ENCODE data around the gene TRIM41.

TRIM41 gene

GRCh38 chr5:181242031-181242451 lies 19.0 kb downstream of the TRIM41 start:
- no peak for DNase-seq (ENCODE audit: extremely low read depth, low read depth)
- TF ChIP-seq CTCF (IDR thresholded peaks at IDR 0.05; ENCODE audit: low read depth, low read length) = no peak

GRCh38 chr5:181243018-181243563 lies 20.0 kb downstream of the TRIM41 start:
- no peak for DNase-seq (ENCODE audit: extremely low read depth, low read depth)
- no peak for TF ChIP-seq CTCF (IDR thresholded peaks at IDR 0.05; ENCODE audit: low read depth, low read length)

GRCh38 chr5:181243564-181244343 lies 20.7 kb downstream of the TRIM41 start, which contains the start of gene RACK1:
RACK1 (minus strand) TSS chr5:181243906; CDS start chr5:181243800, 106 bp downstream.
- no peak for TF ChIP-seq CTCF (IDR thresholded peaks at IDR 0.05; ENCODE audit: low read depth, low read length)
- peak; percentile 54 for DNase-seq (ENCODE audit: extremely low read depth, low read depth)

GRCh38 chr5:181245427-181246275 lies 22.6 kb downstream of the TRIM41 start:
- no peak for DNase-seq (ENCODE audit: extremely low read depth, low read depth)
- TF ChIP-seq CTCF (IDR thresholded peaks at IDR 0.05; ENCODE audit: low read depth, low read length) = no peak

- no peak for TF ChIP-seq CTCF (IDR thresholded peaks at IDR 0.05; ENCODE audit: low read depth, low read length)
- DNase-seq (ENCODE audit: extremely low read depth, low read depth) = peak; percentile 57
Observed at GRCh38 chr5:181246276-181247049, 23.4 kb downstream of the TRIM41 start.

GRCh38 chr5:181248277-181248676 lies 25.2 kb downstream of the TRIM41 start:
- no peak for TF ChIP-seq CTCF (IDR thresholded peaks at IDR 0.05; ENCODE audit: low read depth, low read length)

More at GRCh38 chr5:181248277-181248676, 25.2 kb downstream of the TRIM41 start:
- no peak for DNase-seq (ENCODE audit: extremely low read depth, low read depth)
